ENCODE data around the gene KIAA1549. TPM values are rescaled to one million over a fixed set of nuclear protein-coding genes. Genes with fewer than 3 reads are reported as not detected.

Gene KIAA1549
- total and polyA plus RNA-seq, 2 of the 8 experiments (the other 6 are each of a cell fraction or from before 2014, with no cell fraction given) = 6.5 to 17.3 TPM

DNA sequence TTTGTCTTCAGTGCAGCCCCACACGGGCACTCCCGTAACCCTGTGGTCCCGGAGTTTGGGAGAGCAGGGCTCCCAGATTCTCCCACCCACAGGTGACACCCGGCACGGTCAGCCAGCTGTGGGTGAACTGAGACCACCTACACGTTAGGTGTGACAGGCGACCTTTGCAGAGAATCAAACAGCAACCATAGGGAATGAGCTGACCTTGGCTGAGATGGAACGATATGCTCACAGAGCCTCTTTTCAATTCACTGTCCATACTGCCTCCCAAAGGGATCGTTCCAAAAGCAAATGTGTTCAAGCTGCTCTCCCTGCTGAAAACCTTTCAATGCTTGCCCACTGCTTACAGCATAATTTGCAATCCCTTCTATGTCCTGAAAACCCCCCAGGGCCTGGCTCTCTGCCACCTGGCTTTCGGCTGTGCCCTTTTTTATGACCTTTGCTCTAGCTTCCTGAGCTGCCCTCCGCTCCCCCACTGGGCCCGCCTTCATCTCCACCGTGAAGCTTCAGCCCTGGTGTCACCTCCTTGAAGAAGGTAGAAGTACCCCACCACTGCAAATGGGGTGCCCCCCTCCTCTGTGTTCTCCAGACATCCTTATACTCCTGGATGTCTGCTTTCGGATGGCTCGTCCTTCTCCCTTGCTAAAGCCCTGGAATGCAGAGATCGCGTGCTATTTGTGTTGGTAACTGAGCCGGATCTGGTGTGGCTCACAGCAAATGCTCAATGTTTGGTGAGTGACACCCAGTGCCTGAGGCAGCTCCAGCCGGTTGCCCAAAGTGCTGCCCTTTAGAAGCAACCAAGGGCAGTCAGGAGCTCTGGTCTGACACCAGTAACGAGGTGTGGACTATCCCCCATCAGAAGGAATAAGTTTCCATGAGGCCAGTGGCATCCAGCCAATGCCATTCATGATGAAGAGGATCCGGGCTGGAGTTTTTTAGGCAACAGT, 90.4 kb downstream of the KIAA1549 start (continued):
- no peak for TF ChIP-seq ZNF274 (IDR thresholded peaks at IDR 0.05; ENCODE audit: borderline replicate concordance, extremely low read depth, low read length)
- no peak for TF ChIP-seq SAP30 (IDR thresholded peaks at IDR 0.05; ENCODE audit: insufficient read depth, insufficient replicate concordance, low read length)

Data from H1 (cell line).